Left renal cortex interstitium (tissue), 4 donors: ENCODE results near the gene PSEN1. TPM values are rescaled to one million over a fixed set of nuclear protein-coding genes. Genes with fewer than 3 reads are reported as not detected.

Source experiments
- DNase-seq, 4 donors: peaks; one replicate each; pipeline ENCODE4 v3.0.0-alpha.2; 2013; ENCODE audit warnings: low read depth in 4 of 4, low spot score in 2 of 4, missing footprints in 1 of 4
- polyA plus RNA-seq, 4 donors: library from polyadenylated mRNA; unstranded; fragments of 120-200 nt; gene quantifications; one replicate each; pipeline ENCODE4 v1.2.1, GENCODE V29; 2013; ENCODE audit not compliant: insufficient read length in 4 of 4

PSEN1 gene
- polyA plus RNA-seq, 4 donors, result 63.2 to 75.7 (median 67.5) TPM

DNA sequence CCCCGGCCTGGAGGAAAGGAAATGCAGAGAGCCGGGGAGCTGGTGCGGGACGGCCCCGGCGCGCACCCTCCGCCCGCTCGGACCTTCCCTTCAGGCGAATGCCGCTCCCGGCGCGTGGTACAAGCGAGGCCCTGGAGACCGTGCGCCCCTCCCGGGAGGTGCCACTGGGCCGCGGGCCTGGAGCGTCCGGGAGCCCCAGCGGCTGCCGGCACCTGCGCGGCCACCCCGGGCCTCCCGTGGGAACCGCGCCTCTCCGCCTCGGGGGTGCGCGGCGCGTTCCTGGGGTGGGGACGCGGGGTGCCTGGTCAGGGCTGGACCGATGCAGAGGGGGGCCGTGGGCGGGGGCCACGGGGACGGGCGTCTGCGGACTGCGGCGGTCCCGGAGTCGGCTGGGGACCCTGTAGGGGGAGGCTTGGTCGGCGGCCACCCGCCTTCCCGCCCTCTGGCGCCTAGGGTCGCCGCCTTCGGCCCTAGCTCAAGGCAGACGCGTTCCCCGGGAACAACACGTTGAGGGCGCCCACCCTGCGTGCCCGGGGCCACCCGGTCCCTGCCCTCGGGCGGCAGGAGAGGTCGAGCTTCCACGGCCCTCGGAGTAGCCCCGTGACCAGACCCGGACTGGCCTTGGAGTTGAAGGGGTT is 101.6 kb downstream of the PSEN1 start:
- DNase-seq, result no peak

DNA sequence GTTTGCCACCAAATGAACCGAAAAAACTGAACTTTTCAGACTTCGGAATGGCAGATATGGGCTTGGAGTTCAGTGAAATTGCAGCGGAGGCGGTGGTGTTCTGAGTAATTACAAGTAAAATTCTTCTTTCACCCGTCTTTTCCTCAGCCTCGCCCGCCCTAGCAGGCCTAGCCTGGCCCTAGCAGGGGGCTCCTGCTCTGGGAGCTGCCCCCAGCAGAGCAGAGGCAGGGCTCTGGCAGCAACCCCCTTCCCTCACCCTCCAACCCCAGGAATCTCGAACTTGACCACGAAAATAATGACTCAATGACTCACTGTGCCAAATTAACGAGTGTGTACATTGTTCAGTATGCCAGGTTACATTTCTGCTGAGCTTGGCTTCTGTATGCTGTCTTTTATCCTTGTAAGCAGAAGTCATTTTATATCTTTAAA is 102.1 kb downstream of the PSEN1 start:
- no peak for DNase-seq

GRCh38 chr14:73238941-73239340 is 102.6 kb downstream of the PSEN1 start:
- DNase-seq, result no peak

DNA sequence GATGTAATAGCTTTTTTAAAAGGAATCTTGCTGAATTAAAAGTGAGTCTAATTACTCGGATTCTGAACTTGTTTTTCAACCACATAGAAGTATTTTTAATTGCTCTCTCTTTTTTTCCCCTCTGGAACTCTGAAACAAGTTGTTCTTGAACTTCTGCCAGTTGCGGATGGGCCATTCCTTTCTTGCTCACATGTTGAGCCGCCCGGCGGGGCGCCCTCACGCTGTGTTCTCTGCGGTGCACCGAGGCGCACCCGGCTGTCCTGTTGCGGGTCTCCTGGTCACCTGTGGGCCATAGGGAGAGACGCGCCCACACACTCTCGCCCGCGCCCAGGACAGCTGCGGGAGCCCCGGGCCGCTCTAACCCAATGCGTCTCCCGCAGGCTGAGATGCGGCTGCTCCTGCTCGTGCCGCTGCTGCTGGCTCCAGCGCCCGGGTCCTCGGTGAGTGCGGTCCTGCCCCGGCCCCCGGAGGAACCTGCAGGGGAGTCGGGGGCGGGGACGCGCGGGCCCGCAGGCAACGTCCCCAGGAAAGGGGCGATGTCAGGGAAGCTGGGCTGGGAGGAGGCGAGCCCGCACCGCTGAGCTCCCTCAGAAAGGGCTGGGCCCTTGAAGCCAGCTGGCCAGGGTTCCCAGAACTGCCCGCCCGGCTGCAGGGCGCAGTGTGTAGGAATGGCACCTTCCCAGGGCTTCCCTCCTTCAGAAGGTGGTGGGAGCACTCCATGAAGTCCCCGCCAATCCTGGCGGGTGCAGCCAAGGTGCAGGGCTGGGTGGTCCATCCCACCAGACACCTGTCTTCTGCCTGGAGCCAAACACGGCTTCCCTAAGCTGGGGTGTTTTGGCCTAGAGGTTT is 103.3 kb downstream of the PSEN1 start:
- no peak for DNase-seq

DNA sequence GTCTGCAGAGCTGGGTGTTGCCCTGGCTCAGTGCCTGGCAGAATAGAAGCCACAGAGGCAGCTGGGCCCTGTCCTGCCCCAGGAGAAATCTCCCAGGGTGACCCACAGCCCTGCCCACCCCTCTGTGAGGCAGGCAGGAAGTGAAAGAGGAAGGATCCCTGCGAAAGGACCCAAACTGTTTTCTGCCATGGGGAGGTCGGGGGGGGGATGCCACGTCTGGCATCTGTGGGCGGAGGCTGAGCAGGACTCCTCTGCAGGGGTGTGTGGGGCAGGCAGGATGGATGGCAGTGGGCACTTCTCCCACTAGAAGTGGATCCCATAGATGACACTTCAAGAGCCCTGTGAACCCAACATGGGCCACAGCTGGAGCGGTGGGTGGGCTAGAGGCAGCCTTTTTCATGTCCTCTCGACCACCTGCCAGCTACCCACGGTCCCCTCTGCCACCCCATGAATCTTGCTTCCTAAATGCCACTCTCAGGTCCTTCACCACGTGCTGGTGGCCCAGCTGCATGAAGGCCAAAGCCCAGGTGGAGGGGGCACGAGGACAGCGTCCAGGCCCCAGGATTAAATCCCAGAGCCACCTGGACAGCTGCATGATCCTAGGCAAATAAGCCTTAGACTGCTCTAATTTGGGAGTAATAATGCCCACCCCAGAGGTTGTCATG is 104.6 kb downstream of the PSEN1 start:
- DNase-seq, result no peak

DNA sequence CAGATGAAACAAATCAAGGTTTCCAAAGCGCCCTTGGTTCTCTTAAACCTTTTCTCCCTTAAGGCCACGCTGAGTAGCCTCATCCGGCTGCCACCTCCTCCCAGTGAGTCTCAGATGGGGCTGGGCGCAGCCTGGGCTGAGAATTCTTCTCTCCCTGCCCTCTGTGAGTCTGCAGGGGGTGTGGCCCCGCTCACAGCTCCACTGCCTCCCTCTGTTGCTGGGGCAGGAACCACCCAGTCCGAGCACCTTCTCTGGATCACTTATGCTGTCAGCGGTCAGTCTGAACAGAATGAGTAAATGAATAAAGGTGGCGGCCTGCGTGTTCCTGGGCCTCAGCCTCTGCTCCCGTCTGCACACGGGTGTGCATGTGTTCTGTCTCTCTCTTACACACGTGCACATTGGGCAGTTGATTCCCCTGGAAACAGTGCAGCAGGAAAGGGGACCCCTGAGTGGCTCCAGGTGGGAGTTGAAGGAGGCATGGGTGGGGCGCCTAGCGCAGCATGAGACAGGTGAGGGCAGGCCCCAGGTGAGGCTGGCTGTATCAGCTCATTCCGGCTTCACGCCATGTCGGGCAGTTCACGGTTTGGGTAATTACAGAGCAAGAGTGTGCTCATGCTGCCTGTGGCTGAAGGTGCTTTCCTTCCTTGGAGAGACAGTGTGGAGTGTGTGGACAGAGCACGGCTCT is 105.3 kb downstream of the PSEN1 start:
- no peak for DNase-seq

DNA sequence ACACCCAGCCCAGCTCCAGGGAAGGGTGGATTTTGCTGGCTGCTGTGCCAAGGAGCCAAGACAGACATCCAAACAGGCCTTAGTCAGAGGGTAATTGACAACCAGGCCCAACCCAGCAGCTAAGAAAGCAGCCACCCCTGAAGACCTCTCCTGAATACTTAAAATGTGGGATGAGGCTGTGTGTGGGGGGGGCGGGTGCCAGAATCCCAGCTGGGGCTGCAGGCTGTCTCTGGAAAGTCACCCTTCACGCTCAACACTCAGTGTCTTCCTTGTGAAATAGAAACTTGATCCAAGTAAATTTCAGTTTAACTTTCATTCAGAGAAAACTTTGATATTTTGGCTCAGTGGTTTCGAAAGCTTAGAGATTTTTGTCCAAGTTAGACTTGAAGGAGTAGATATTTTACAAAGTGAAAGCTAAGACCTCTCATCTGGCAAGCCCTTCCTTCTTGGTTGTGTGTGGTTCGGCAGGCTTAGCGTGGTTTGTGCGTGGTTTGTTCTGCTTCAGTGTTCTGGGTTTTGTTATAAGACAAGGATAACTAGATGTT is 106.1 kb downstream of the PSEN1 start:
- no peak for DNase-seq

DNA sequence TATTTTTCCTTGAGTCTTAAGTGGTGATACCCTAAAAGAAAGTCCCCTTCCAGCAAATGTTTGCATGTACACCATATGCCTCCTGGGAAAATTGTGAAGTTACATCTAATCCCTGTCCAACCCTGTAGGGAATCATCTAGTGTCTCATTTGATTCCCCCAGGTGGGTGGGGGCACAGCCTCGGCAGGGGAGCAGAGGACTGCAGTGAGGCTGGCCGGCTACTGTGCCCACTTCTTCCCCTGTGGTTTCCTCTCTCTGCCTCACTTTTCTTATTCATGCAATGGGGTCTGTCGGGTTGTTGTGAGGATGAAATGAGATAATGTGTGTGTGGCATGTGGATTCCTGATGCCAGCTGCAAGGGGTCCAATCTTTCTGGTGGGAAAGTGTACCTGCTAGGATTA is 107.0 kb downstream of the PSEN1 start:
- DNase-seq, result no peak

- no peak for DNase-seq
These were observed 107.4 kb downstream of the PSEN1 start for GRCh38 chr14:73243748-73244147.

- no peak for DNase-seq
These were observed 108.4 kb downstream of the PSEN1 start for GRCh38 chr14:73244541-73245290.

- no peak for DNase-seq
These were observed 109.4 kb downstream of the PSEN1 start for GRCh38 chr14:73245480-73246325.

DNA sequence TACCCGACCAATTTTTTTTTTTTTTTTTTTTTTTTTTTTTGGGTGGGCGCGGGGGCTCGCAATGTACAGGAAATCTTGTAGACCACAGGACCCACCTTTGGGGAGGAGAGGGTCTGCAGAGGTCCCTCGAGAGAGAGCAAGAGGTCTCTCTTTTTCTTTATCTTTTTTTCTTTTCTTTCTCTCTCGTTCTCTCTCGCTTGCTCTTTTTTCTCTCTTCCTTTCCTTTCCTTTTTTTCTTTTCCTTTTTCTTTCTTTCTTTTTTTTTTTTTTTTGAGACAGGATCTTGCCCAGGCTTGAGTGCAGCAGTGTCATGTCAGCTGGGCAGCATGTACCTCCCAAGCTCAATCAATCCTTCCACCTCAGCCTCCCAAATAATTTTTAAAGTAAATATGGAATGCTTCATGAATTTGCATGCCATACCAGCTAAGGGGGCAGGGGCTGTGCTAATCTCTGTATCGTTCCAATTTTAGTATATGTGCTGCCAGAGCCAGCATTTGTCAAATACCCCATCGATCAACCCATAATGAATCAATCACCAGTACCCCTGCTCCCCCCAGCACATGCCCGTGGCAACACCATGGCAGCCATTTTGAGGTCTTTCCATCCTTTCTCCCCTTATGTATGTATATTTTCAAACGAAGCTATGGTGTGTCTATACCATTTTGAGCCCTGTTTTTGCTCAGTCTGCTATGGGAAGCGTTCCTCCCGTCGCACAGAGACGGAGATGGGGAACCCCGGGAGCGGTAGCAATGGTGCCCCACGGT is 110.3 kb downstream of the PSEN1 start:
- no peak for DNase-seq

GRCh38 chr14:73248108-73248868 is 112.0 kb downstream of the PSEN1 start:
- DNase-seq, result no peak

DNA sequence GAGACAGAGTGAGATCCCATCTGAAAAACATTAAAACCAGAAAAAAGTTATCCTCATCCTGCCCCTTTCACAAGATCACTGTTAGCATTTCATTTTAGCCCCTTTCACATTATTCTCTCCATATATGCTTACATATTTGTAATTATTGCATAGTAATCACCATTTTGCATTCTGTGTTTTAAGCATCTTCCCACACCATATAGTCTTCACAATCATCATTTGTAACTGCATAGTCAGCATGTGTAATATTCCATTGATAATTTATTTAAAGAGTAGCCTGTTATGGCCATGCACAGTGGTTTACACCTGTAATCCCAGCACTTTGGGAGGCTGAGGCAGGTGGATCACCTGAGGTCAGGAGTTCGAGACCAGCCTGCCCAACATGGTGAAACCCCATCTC is 112.8 kb downstream of the PSEN1 start:
- DNase-seq, result no peak

- no peak for DNase-seq
These were observed 113.4 kb downstream of the PSEN1 start for GRCh38 chr14:73249564-73250316.

DNA sequence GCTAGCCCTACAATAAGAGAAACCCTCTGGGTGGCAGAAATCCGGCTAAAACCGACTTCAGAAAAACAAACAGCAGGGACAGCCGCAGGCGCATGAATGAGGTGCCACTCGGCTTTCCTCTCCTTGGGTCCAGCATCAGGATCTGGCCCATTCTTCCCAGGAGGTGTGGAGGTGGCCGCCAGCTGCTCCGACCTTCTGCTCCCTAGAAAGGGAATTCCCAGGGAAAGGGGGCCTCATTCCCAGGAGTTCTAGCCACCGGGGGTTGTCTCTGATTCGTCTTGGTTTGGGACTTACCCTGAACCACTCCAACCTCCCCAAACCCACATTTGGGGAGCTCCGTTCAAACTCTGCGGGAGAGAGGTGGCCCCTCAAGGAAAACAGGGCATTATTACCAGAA is 114.0 kb downstream of the PSEN1 start:
- no peak for DNase-seq
